Esophagus muscularis mucosa (tissue), 3 donors: ENCODE data around the gene CNTN2.

Experiments
- POLR2A ChIP-seq: fragments of 450-650 bp; IDR thresholded peaks from one replicate; pipeline ENCODE4 v1.6.1; 2017; ENCODE audit warnings: antibody characterized with exemption, moderate library complexity, mild to moderate bottlenecking, low read depth
- POLR2AphosphoS5 ChIP-seq, 2 donors: sonication (generic); formaldehyde crosslinking; IDR thresholded peaks; one replicate each; pipeline ENCODE4 v1.6.1; 2017; ENCODE audit warnings: antibody characterized with exemption in 2 of 2
- TF ChIP-seq, protein P1 (sequence below), 3 experiments: fragments of 200-600 bp in 2 of 3; fragments of 450-650 bp in 1 of 3; sonication (generic) in 2 of 3; IDR thresholded peaks; one replicate each; pipeline ENCODE4 v1.5.1; 2017 to 2019; ENCODE audit warnings: antibody characterized with exemption in 3 of 3, mild to moderate bottlenecking in 2 of 3, moderate library complexity in 1 of 3

DNA sequence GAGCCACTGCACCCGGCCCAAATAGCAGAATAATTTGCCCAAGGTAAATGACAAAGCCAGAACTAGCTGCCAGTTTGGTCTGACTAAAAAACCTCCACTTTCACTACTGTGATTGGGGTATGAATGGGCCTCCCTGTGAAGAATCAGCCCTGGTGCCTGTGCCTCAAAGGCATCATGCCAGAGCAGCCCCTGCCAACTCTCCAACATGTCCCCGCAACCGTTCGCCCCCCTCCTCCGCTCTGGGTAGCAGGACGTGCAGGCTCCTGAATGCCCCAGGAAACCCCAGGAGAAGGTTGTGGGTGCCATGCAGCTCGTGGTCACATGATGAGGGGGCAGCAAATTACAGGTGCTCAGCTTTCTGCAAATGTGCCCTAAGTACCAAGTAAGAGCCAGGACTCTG lies 14.6 kb upstream of the CNTN2 start:
- TF ChIP-seq POLR2A (no peak), POLR2AphosphoS5 (IDR thresholded peaks at IDR 0.05) (no peak)
- TF ChIP-seq, protein P1, sequence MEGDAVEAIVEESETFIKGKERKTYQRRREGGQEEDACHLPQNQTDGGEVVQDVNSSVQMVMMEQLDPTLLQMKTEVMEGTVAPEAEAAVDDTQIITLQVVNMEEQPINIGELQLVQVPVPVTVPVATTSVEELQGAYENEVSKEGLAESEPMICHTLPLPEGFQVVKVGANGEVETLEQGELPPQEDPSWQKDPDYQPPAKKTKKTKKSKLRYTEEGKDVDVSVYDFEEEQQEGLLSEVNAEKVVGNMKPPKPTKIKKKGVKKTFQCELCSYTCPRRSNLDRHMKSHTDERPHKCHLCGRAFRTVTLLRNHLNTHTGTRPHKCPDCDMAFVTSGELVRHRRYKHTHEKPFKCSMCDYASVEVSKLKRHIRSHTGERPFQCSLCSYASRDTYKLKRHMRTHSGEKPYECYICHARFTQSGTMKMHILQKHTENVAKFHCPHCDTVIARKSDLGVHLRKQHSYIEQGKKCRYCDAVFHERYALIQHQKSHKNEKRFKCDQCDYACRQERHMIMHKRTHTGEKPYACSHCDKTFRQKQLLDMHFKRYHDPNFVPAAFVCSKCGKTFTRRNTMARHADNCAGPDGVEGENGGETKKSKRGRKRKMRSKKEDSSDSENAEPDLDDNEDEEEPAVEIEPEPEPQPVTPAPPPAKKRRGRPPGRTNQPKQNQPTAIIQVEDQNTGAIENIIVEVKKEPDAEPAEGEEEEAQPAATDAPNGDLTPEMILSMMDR (IDR thresholded peaks at IDR 0.05), result no peak
